Body of pancreas (tissue), 4 donors: ENCODE measurements around the gene SFN. TPM values are rescaled to one million over a fixed set of nuclear protein-coding genes. Genes with fewer than 3 reads are reported as not detected.

ENCODE experiments used
- ATAC-seq: fragments of 150-250 bp; one replicate; pipeline ENCODE4 v1.9.1; 2016
- DNase-seq, 4 donors: peaks; one replicate each; pipeline ENCODE4 v3.0.0-alpha.2; 2019
- H3K27ac ChIP-seq, 4 donors: fragments of 200-600 bp; sonication (generic); 1 replicate in 3 of 4; 2 replicates in 1 of 4; pipeline versions ENCODE4 v1.5.1 to v1.6.1; 2016 to 2019; ENCODE audit warnings: mild to moderate bottlenecking in 1 of 4, mixed read lengths in 1 of 4, moderate library complexity in 1 of 4
- H3K27me3 ChIP-seq, 2 donors: fragments of 200-600 bp; sonication (generic); one replicate each; pipeline ENCODE4 v1.6.0; 2016; ENCODE audit warnings: mild to moderate bottlenecking in 1 of 2
- H3K36me3 ChIP-seq, 2 donors: fragments of 200-600 bp; sonication (generic); replicated peaks in 1 of 2; 2 replicates each; pipeline ENCODE4 v1.5.1; 2016; ENCODE audit warnings: low read depth in 2 of 2; ENCODE audit not compliant: insufficient read depth in 1 of 2
- H3K4me1 ChIP-seq: fragments of 200-600 bp; sonication (generic); one replicate; pipeline ENCODE4 v1.6.0; 2016
- H3K4me3 ChIP-seq, 2 donors: fragments of 200-600 bp; sonication (generic); 1 replicate in 1 of 2; 2 replicates in 1 of 2; pipeline ENCODE4 v1.5.1; 2016 to 2019
- H3K9me3 ChIP-seq, 3 donors: fragments of 200-600 bp; sonication (generic); 1 replicate in 2 of 3; 2 replicates in 1 of 3; pipeline ENCODE4 v1.5.1; 2016
- CTCF ChIP-seq, 7 experiments: fragments of 450-650 bp in 4 of 7; fragments of 200-600 bp in 3 of 7; sonication (generic) in 3 of 7; IDR thresholded peaks; one replicate each; pipeline ENCODE4 v1.5.1; 2016 to 2019; ENCODE audit warnings: antibody characterized with exemption in 7 of 7
- POLR2A ChIP-seq, 3 donors: fragments of 450-650 bp; IDR thresholded peaks; one replicate each; pipeline ENCODE4 v1.6.1; 2016; ENCODE audit warnings: antibody characterized with exemption in 3 of 3, mild to moderate bottlenecking in 2 of 3
- WGBS, 2 donors: methylation state at CpG; one replicate each; pipeline ENCODE4 v1.1.5; 2017; 5-methylcytosine and 5-hydroxymethylcytosine counted together
- intact Hi-C: fragments of 100-400 bp; cut with DNase I; formaldehyde crosslinking; loops from one replicate; pipeline ENCODE4 v1.15.1; 2023
- total RNA-seq, 2 donors: library from RNA; depleted of rRNA; stranded (reverse); fragments of >200 nt; gene quantifications; one replicate each; pipeline ENCODE4 v1.1.0, GENCODE V29; 2016

Gene SFN
- total RNA-seq, 2 donors from 2014 or later, result 0.66 to 1.6 TPM

- intact Hi-C loops, result no loop called here
- H3K4me3 ChIP-seq, result no peak overlapping the region
- H3K36me3 ChIP-seq, result no peaks in the 10 kb centered on the region
- ATAC-seq (no peak), DNase-seq (no peak)
- H3K27ac ChIP-seq, result no peak overlapping the region
- H3K9me3 ChIP-seq, result no peaks in the 10 kb centered on the region
- no peak for TF ChIP-seq CTCF (IDR thresholded peaks at IDR 0.05)
- no peak for TF ChIP-seq POLR2A (IDR thresholded peaks at IDR 0.05)
- H3K27me3 ChIP-seq, result no peaks in the 10 kb centered on the region
- peaks cover 16% of the 10 kb centered on the region for H3K4me1 ChIP-seq
- WGBS, 2 donors, result 93% methylated on average over 4 of the region's 4 CpGs
Observed at GRCh38 chr1:26822737-26823395, 40.1 kb upstream of the SFN start.

- intact Hi-C loops, result no loop called here
- ATAC-seq (no peak), DNase-seq (no peak)
- no peaks in the 10 kb centered on the region for H3K9me3 ChIP-seq
- H3K27ac ChIP-seq, result no peak overlapping the region
- H3K36me3 ChIP-seq, result no peaks in the 10 kb centered on the region
- WGBS, 2 donors, result 64 to 81% methylated on average over 3 of the region's 3 CpGs
- H3K27me3 ChIP-seq, result no peaks in the 10 kb centered on the region
- TF ChIP-seq POLR2A (IDR thresholded peaks at IDR 0.05) (no peak), CTCF (IDR thresholded peaks at IDR 0.05) (no peak)
- peaks cover 33% of the 10 kb centered on the region for H3K4me1 ChIP-seq
- no peak overlapping the region for H3K4me3 ChIP-seq
Observed at GRCh38 chr1:26824731-26825130, 38.2 kb upstream of the SFN start.

- intact Hi-C loops, result no loop called here
- peaks cover 40% of the 10 kb centered on the region for H3K4me1 ChIP-seq
- WGBS, 2 donors, result 0% methylated on average over 16 to 63 of the region's 107 CpGs
Observed at GRCh38 chr1:26826261-26827105, 36.5 kb upstream of the SFN start, which contains the start of gene ZDHHC18. ZDHHC18 (plus strand) TSS chr1:26826688; CDS start chr1:26826805, 117 bp downstream.

GRCh38 chr1:26827106-26827604 is 35.8 kb upstream of the SFN start:
- intact Hi-C loops, result no loop called here

More at GRCh38 chr1:26826261-26827105, 36.5 kb upstream of the SFN start, which contains the start of gene ZDHHC18:
- Histone ChIP-seq H3K27me3 (no peaks in the 10 kb centered on the region), H3K36me3 (no peaks in the 10 kb centered on the region), H3K27ac (peak within 1 kb of the TSS; percentile 56 to 80 (median 64)), H3K4me3 (peak within 1 kb of the TSS; percentile 52 to 83), H3K9me3 (no peaks in the 10 kb centered on the region)
- DNase-seq (peak; percentile 63 to 78 (median 69)), ATAC-seq (peak; percentile 94)
- TF ChIP-seq CTCF (IDR thresholded peaks at IDR 0.05) (peak in 6 of 7 experiments; percentile 32 to 86 (median 63)), POLR2A (IDR thresholded peaks at IDR 0.05) (peak in 1 of 3 donors; percentile 13)

More at GRCh38 chr1:26827106-26827604, 35.8 kb upstream of the SFN start:
- DNase-seq, result no peak
- H3K27me3 ChIP-seq, result no peaks in the 10 kb centered on the region
- H3K4me3 ChIP-seq, result peak overlapping the region; percentile 52 to 83
- peak overlapping the region in 2 of 4 donors; percentile 58 to 80 for H3K27ac ChIP-seq
- TF ChIP-seq CTCF (IDR thresholded peaks at IDR 0.05), result no peak
- TF ChIP-seq POLR2A (IDR thresholded peaks at IDR 0.05), result no peak
- WGBS, 2 donors, result 2 to 4% methylated on average over 15 to 17 of the region's 17 CpGs
- no peak for ATAC-seq
- no peaks in the 10 kb centered on the region for H3K9me3 ChIP-seq
- peaks cover 40% of the 10 kb centered on the region for H3K4me1 ChIP-seq
- no peaks in the 10 kb centered on the region for H3K36me3 ChIP-seq
